Neural cell (in vitro differentiated cells): ENCODE results near the gene FIGNL2. TPM values are rescaled to one million over a fixed set of nuclear protein-coding genes. Genes with fewer than 3 reads are reported as not detected.
A peak's percentile ranks its signal among the peaks of the same experiment; 100 is the strongest.

Experiments
- H2AFZ ChIP-seq: fragments of 200-600, 300-800 bp; sonication (generic), shearing (Covaris generic); 2 replicates; pipeline ENCODE4 v1.6.0; 2014; ENCODE audit warnings: low read depth, mild to moderate bottlenecking, antibody characterized with exemption, low read length, moderate library complexity
- H3F3A ChIP-seq: fragments of 200-600 bp; shearing (Covaris generic); 2 replicates; pipeline ENCODE4 v1.6.1; 2016; ENCODE audit warnings: mild to moderate bottlenecking, moderate library complexity, mixed read lengths, antibody characterized with exemption, low read length; ENCODE audit not compliant: insufficient read depth, poor library complexity, severe bottlenecking
- H3K27ac ChIP-seq: fragments of 200-600, 300-800 bp; sonication (generic), shearing (Covaris generic); 2 replicates; pipeline ENCODE4 v1.5.1; 2014; ENCODE audit warnings: mild to moderate bottlenecking, low read length, moderate library complexity
- H3K27me3 ChIP-seq: fragments of 300-800, 200-600 bp; sonication (generic), shearing (Covaris generic); 2 replicates; pipeline ENCODE4 v1.6.0; 2014; ENCODE audit warnings: mild to moderate bottlenecking, low read depth, low read length, moderate library complexity; ENCODE audit not compliant: insufficient read depth
- H3K36me3 ChIP-seq: fragments of 300-800, 200-600 bp; sonication (generic), shearing (Covaris generic); 2 replicates; pipeline ENCODE4 v1.5.1; 2014; ENCODE audit warnings: mild to moderate bottlenecking, antibody characterized with exemption, low read length, moderate library complexity; ENCODE audit not compliant: insufficient read depth
- H3K4me2 ChIP-seq: fragments of 300-800, 200-600 bp; sonication (generic), shearing (Covaris generic); 2 replicates; pipeline ENCODE4 v1.6.0; 2014; ENCODE audit warnings: mild to moderate bottlenecking, low read length
- H3K4me3 ChIP-seq: fragments of 300-800, 200-600 bp; sonication (generic), shearing (Covaris generic); 2 replicates; pipeline ENCODE4 v1.5.1; 2014; ENCODE audit warnings: mild to moderate bottlenecking, low read length, moderate library complexity
- H3K79me2 ChIP-seq: fragments of 200-600 bp; shearing (Covaris generic); replicated peaks from 2 replicates; pipeline ENCODE4 v1.6.0; 2014; ENCODE audit warnings: mild to moderate bottlenecking, low read length, moderate library complexity; ENCODE audit not compliant: insufficient read depth
- H3K9ac ChIP-seq: fragments of 300-800, 200-600 bp; sonication (generic), shearing (Covaris generic); 2 replicates; pipeline ENCODE4 v1.6.1; 2016; ENCODE audit warnings: mild to moderate bottlenecking, low read length, mixed read lengths
- H3K9me2 ChIP-seq: fragments of 200-600 bp; shearing (Covaris generic); 2 replicates; pipeline ENCODE4 v1.6.1; 2016; ENCODE audit warnings: mild to moderate bottlenecking, low read length, mixed read lengths; ENCODE audit not compliant: insufficient read depth
- H3K9me3 ChIP-seq: fragments of 200-600, 300-800 bp; sonication (generic), shearing (Covaris generic); 2 replicates; pipeline ENCODE4 v1.6.1; 2016; ENCODE audit warnings: mild to moderate bottlenecking, mixed run types, low read length, moderate library complexity, mixed read lengths
- H4K20me1 ChIP-seq: fragments of 200-600 bp; shearing (Covaris generic); 2 replicates; pipeline ENCODE4 v1.6.1; 2016; ENCODE audit warnings: mild to moderate bottlenecking, mixed run types; ENCODE audit not compliant: insufficient read depth
- CTCF ChIP-seq: fragments of 450-650 bp; IDR thresholded peaks from 2 replicates; pipeline ENCODE4 v1.5.1; 2014; ENCODE audit warnings: antibody characterized with exemption, mild to moderate bottlenecking, moderate library complexity; ENCODE audit not compliant: poor library complexity, severe bottlenecking
- EP300 ChIP-seq: fragments of 450-650 bp; conservative IDR thresholded peaks from 2 replicates; pipeline ENCODE4 v1.6.1; 2014; ENCODE audit warnings: antibody characterized with exemption, mild to moderate bottlenecking, moderate library complexity; ENCODE audit not compliant: poor library complexity, severe bottlenecking
- EZH2 ChIP-seq: fragments of 200-600, 300-800 bp; shearing (Covaris generic), sonication (generic); IDR thresholded peaks from 2 replicates; pipeline ENCODE4 v1.6.1; 2014; ENCODE audit warnings: antibody characterized with exemption, low read length, borderline replicate concordance, mild to moderate bottlenecking; ENCODE audit not compliant: insufficient read depth, poor library complexity, severe bottlenecking
- MXI1 ChIP-seq: fragments of 450-650 bp; conservative IDR thresholded peaks from 2 replicates; pipeline ENCODE4 v1.6.1; 2014; ENCODE audit warnings: antibody characterized with exemption, mild to moderate bottlenecking; ENCODE audit not compliant: poor library complexity, severe bottlenecking
- POLR2AphosphoS5 ChIP-seq: IDR thresholded peaks from 2 replicates; pipeline ENCODE4 v1.6.1; 2012
- RAD21 ChIP-seq: fragments of 450-650 bp; conservative IDR thresholded peaks from 2 replicates; pipeline ENCODE4 v1.6.1; 2014; ENCODE audit warnings: antibody characterized with exemption, mild to moderate bottlenecking, moderate library complexity
- REST ChIP-seq: IDR thresholded peaks from 2 replicates; pipeline ENCODE4 v1.6.1; 2012; ENCODE audit warnings: borderline replicate concordance
- SMC3 ChIP-seq: fragments of 450-650 bp; conservative IDR thresholded peaks from 2 replicates; pipeline ENCODE4 v1.6.1; 2014; ENCODE audit warnings: antibody characterized with exemption, mild to moderate bottlenecking, moderate library complexity; ENCODE audit not compliant: poor library complexity
- TAF1 ChIP-seq: IDR thresholded peaks from 2 replicates; pipeline ENCODE4 v1.6.1; 2012; ENCODE audit warnings: low read depth
- polyA plus RNA-seq: library from polyadenylated mRNA; depleted of rRNA; stranded (reverse); fragments of >200 nt; gene quantifications from 2 replicates; pipeline ENCODE4 v1.2.3, GENCODE V29; 2014

FIGNL2 gene
- polyA plus RNA-seq, 1 donor from 2014 or later: 0.21 TPM

- no peak overlapping the region for H2AFZ ChIP-seq
- peak overlapping the region; percentile 65 for H3K4me3 ChIP-seq
- no peak overlapping the region for H3K4me2 ChIP-seq
- H3K27ac ChIP-seq: no peak overlapping the region
- H3K9me3 ChIP-seq: no peaks in the 10 kb centered on the region
- H3K9me2 ChIP-seq: no peaks in the 10 kb centered on the region
- no peaks in the 10 kb centered on the region for H4K20me1 ChIP-seq
- peaks cover 36% of the 10 kb centered on the region for H3K79me2 ChIP-seq
- TF ChIP-seq SMC3: no peak
- no peak for TF ChIP-seq RAD21
- no peak for TF ChIP-seq POLR2AphosphoS5
- TF ChIP-seq TAF1: no peak
- no peak for TF ChIP-seq CTCF
- no peak for TF ChIP-seq EP300
- no peak for TF ChIP-seq EZH2
- no peak for TF ChIP-seq REST
- no peak for TF ChIP-seq MXI1
- no peaks in the 10 kb centered on the region for H3K36me3 ChIP-seq
- no peaks in the 10 kb centered on the region for H3F3A ChIP-seq
- peaks cover 14% of the 10 kb centered on the region for H3K27me3 ChIP-seq
- peak overlapping the region; percentile 57 for H3K9ac ChIP-seq
These were observed 2.2 kb downstream of the FIGNL2 start for GRCh38 chr12:51846271-51846691.

GRCh38 chr12:51845482-51845881 is 3.0 kb downstream of the FIGNL2 start:
- Histone ChIP-seq H3K9me2 (no peaks in the 10 kb centered on the region), H4K20me1 (no peaks in the 10 kb centered on the region), H2AFZ (no peak overlapping the region), H3K4me2 (no peak overlapping the region), H3K79me2 (peaks cover 42% of the 10 kb centered on the region), H3F3A (no peaks in the 10 kb centered on the region), H3K36me3 (no peaks in the 10 kb centered on the region), H3K27ac (no peak overlapping the region), H3K4me3 (no peak overlapping the region), H3K27me3 (peaks cover 14% of the 10 kb centered on the region), H3K9ac (no peak overlapping the region), H3K9me3 (no peaks in the 10 kb centered on the region)
- TF ChIP-seq REST: no peak
